Progenitor cell of endocrine pancreas (in vitro differentiated cells): ENCODE measurements around the gene THUMPD3. TPM values are rescaled to one million over a fixed set of nuclear protein-coding genes. Genes with fewer than 3 reads are reported as not detected.

Experiments
- DNase-seq: peaks from one replicate; pipeline ENCODE4 v3.0.0; 2021; ENCODE audit warnings: low spot score; ENCODE audit not compliant: unreplicated experiment
- H3K27ac Mint-ChIP-seq: 2 replicates; pipeline ENCODE4 v1.8.0; 2021; ENCODE audit warnings: mild to moderate bottlenecking, moderate library complexity, mixed read lengths
- H3K27me3 Mint-ChIP-seq: 2 replicates; pipeline ENCODE4 v1.8.0; 2021; ENCODE audit warnings: mixed read lengths
- H3K36me3 Mint-ChIP-seq: 2 replicates; pipeline ENCODE4 v1.8.0; 2022; ENCODE audit warnings: mixed read lengths; ENCODE audit not compliant: insufficient read depth
- H3K4me1 Mint-ChIP-seq: 2 replicates; pipeline ENCODE4 v1.8.0; 2021; ENCODE audit warnings: low read depth, mixed read lengths
- H3K4me3 Mint-ChIP-seq: 2 replicates; pipeline ENCODE4 v1.8.0; 2021; ENCODE audit warnings: low read depth, mild to moderate bottlenecking, moderate library complexity, mixed read lengths
- H3K9me3 Mint-ChIP-seq: 2 replicates; pipeline ENCODE4 v1.8.0; 2021; ENCODE audit warnings: low read depth, mixed read lengths
- total RNA-seq: library from RNA; stranded (reverse); gene quantifications from 2 replicates; pipeline ENCODE4 v1.2.1, GENCODE V29; 2021
- TF ChIP-seq, protein P1 (sequence below): fragments of 200-600 bp; sonication (generic); IDR thresholded peaks from one replicate; pipeline ENCODE4 v1.5.0; 2021; ENCODE audit warnings: antibody characterized with exemption, mild to moderate bottlenecking; ENCODE audit not compliant: unreplicated experiment

Gene THUMPD3
- total RNA-seq, 1 donor from 2014 or later, result 61.3 TPM

DNA sequence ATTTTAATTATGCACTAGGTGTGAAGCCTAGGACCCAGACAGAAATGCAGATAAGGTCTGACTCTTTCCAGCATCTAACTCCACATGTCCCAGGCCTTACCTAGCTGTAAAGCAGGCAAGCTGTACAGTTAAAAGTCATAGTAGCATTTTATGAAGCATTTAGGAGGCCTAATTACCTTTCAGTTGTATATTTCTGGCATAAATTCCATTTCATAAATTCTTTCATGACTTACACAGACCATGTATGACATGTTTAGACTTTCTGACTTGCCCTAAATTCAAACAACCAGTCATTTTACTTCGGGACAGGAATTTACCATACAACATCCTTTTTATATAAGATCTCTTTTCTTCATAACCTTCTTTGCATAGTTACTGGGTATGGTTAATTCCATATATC lies 35.3 kb upstream of the THUMPD3 start:
- Mint-ChIP-seq H3K36me3 (peaks cover 12% of the 10 kb centered on the region), H3K27ac (no peak overlapping the region), H3K27me3 (no peaks in the 10 kb centered on the region), H3K4me3 (no peak overlapping the region), H3K4me1 (no peaks in the 10 kb centered on the region), H3K9me3 (peaks cover 15% of the 10 kb centered on the region)
- DNase-seq, result no peak
- TF ChIP-seq, protein P1, sequence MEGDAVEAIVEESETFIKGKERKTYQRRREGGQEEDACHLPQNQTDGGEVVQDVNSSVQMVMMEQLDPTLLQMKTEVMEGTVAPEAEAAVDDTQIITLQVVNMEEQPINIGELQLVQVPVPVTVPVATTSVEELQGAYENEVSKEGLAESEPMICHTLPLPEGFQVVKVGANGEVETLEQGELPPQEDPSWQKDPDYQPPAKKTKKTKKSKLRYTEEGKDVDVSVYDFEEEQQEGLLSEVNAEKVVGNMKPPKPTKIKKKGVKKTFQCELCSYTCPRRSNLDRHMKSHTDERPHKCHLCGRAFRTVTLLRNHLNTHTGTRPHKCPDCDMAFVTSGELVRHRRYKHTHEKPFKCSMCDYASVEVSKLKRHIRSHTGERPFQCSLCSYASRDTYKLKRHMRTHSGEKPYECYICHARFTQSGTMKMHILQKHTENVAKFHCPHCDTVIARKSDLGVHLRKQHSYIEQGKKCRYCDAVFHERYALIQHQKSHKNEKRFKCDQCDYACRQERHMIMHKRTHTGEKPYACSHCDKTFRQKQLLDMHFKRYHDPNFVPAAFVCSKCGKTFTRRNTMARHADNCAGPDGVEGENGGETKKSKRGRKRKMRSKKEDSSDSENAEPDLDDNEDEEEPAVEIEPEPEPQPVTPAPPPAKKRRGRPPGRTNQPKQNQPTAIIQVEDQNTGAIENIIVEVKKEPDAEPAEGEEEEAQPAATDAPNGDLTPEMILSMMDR, result no peak

DNA sequence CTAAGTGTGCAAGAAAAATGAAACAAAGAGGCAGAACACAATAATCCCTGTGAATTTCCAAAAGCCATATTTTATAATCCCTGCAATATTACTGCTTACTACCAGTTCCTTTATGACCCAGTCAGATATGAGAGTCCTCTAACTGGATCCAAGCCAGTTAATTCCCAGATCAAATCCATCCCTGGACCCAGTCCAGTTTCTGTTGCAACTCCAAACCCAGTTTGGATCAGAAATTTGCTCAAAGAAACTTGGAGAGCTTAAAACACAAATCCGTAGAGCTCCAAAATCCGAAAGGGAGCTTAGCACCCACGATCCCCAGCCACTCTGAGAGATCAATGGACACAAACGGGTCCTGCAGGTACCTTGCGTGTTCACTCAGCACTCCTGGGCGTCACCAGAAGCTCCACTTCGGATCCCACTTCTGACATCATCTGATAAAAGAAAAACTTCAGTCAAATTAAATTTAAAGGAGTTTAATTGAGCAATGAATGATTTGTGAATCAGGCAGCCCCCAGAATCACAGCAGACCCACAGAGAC lies 32.6 kb upstream of the THUMPD3 start:
- no peaks in the 10 kb centered on the region for H3K27me3 Mint-ChIP-seq
- TF ChIP-seq, protein P1, result no peak
- DNase-seq, result no peak
- no peak overlapping the region for H3K4me3 Mint-ChIP-seq
- H3K9me3 Mint-ChIP-seq, result peaks cover 15% of the 10 kb centered on the region
- H3K27ac Mint-ChIP-seq, result no peak overlapping the region
- no peaks in the 10 kb centered on the region for H3K4me1 Mint-ChIP-seq
- peaks cover 8% of the 10 kb centered on the region for H3K36me3 Mint-ChIP-seq

DNA sequence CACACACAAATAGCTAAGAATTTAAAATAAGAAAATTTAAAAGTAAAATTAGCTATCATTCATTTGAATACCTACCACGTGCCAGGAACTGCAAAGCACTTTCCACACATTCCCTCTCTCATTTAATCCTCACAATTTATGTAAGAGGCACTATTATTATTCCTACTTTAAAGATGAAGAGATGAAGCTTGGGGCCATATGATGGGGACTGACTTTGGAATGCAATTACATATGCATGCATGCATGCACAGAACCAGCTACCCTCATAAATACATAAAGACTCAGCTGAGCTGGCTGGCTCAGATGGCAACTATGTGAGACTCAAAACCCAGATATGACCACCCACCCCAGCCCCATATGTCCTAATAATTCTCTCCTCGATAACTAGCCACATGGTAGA lies 31.7 kb upstream of the THUMPD3 start:
- no peak overlapping the region for H3K4me3 Mint-ChIP-seq
- H3K36me3 Mint-ChIP-seq, result peaks cover 5% of the 10 kb centered on the region
- no peaks in the 10 kb centered on the region for H3K4me1 Mint-ChIP-seq
- peaks cover 15% of the 10 kb centered on the region for H3K9me3 Mint-ChIP-seq
- DNase-seq, result no peak
- no peaks in the 10 kb centered on the region for H3K27me3 Mint-ChIP-seq
- no peak overlapping the region for H3K27ac Mint-ChIP-seq
- TF ChIP-seq, protein P1, result no peak

DNA sequence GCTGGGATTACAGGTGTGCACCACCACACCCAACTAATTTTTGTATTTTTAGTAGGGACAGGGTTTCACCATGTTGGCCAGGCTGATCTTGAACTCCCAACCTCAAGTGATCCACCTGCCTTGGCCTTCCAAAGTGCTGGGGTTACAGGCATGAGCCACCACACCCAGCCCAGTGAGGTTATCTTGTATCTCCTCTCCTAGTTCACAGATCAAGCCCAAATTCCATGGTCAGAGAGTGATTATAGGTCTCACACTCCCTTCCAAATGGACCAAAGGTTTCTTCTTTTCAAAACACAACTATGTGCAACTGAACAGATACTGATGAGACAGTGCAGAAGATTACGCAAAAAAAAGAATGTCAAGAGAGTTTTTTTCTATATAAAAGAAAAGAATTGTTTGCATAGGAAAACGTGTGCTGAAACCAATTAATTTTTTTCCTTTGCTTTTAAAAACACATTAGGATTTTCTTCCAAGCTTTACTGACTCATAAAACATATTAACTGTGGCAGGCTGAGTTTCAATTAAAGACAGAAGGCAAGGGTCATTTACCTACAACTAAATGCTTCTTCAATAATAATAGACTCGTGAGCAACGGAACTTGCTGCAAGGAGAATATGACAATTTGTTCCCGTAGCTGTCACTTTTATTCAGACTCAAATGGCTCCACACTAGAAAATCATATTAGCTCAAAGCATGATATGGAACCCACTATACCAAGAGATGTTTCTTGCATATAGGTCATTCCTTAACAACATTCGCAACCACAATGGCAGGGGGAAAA lies 30.4 kb upstream of the THUMPD3 start:
- no peaks in the 10 kb centered on the region for H3K4me1 Mint-ChIP-seq
- H3K27ac Mint-ChIP-seq, result no peak overlapping the region
- no peak overlapping the region for H3K4me3 Mint-ChIP-seq
- no peak for DNase-seq
- TF ChIP-seq, protein P1, result no peak
- peaks cover 2% of the 10 kb centered on the region for H3K36me3 Mint-ChIP-seq
- no peaks in the 10 kb centered on the region for H3K27me3 Mint-ChIP-seq
- H3K9me3 Mint-ChIP-seq, result peaks cover 10% of the 10 kb centered on the region

DNA sequence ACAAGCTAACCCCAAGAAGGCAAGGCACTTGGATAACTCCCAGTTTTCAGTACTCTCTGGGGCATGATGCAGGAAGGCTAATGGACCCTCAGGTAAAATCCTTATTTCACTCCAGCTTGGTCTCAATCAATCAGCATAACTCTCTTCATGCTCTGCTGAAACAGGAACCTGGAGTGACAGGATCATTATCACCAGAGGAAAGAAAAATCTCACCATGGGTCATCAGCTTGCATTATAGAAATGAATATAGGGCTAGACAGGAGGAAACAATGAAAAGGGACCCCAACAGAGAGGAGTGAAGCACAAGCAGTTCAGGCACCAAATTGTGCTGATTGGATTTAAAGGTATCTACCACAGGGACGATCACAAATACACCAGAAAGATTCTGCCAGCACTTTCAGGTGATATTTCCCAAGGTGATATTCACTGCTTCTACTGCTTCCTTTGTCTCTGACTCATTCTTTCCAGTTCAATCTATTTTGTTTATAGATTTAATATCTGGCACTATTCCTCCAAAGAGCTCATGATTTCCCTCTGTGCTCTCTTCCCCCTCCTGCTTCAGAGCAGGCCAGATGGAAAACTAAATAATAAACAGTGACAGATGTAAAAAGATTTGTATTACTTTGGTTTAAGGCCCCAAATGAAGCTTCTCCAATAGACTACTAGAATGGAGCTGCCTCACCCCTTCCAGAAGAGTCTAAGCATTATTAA lies 22.9 kb upstream of the THUMPD3 start:
- H3K4me1 Mint-ChIP-seq, result peaks cover 11% of the 10 kb centered on the region
- H3K4me3 Mint-ChIP-seq, result no peak overlapping the region
- H3K27ac Mint-ChIP-seq, result no peak overlapping the region
- no peaks in the 10 kb centered on the region for H3K27me3 Mint-ChIP-seq
- no peaks in the 10 kb centered on the region for H3K9me3 Mint-ChIP-seq
- TF ChIP-seq, protein P1, result no peak
- DNase-seq, result no peak
- peaks cover 1% of the 10 kb centered on the region for H3K36me3 Mint-ChIP-seq
